HG03196 (cell line): ENCODE measurements around the gene SPEM1.
A peak's percentile ranks its signal among the peaks of the same experiment; 100 is the strongest.

Experiments
- ATAC-seq: cut with Tn5 transposase; IDR thresholded peaks from one replicate; pipeline ENCODE4 v1.9.1; 2021; ENCODE audit not compliant: unreplicated experiment

Gene SPEM1

GRCh38 chr17:7417056-7417655 lies 3.0 kb upstream of the SPEM1 start:
- ATAC-seq = no peak

GRCh38 chr17:7418472-7419152 lies 1.5 kb upstream of the SPEM1 start:
- ATAC-seq = no peak

- no peak for ATAC-seq
Measured at GRCh38 chr17:7421186-7421585, 1.1 kb downstream of the SPEM1 start.

GRCh38 chr17:7423679-7424078 lies 3.6 kb downstream of the SPEM1 start:
- ATAC-seq = no peak

GRCh38 chr17:7425316-7425715 lies 5.2 kb downstream of the SPEM1 start, which contains the start of gene SPEM2:
Gene SPEM2 (plus strand): TSS chr17:7425616. CDS start chr17:7425689, 73 bp downstream.
- no peak for ATAC-seq

- ATAC-seq = no peak
Measured at GRCh38 chr17:7425756-7426155, 5.6 kb downstream of the SPEM1 start.

GRCh38 chr17:7426203-7426863 lies 6.2 kb downstream of the SPEM1 start:
- ATAC-seq = no peak

GRCh38 chr17:7426896-7427489 lies 6.9 kb downstream of the SPEM1 start:
- ATAC-seq = no peak

GRCh38 chr17:7427549-7427948 lies 7.4 kb downstream of the SPEM1 start:
- no peak for ATAC-seq

- ATAC-seq = no peak
Measured at GRCh38 chr17:7428557-7428956, 8.4 kb downstream of the SPEM1 start, which contains the start of gene SPEM3. Gene SPEM3 (plus strand): TSS chr17:7428857. CDS start chr17:7428903, 46 bp downstream.

- ATAC-seq = no peak
Measured at GRCh38 chr17:7429722-7430121, 9.6 kb downstream of the SPEM1 start.

GRCh38 chr17:7431231-7431630 lies 11.1 kb downstream of the SPEM1 start:
- no peak for ATAC-seq

- ATAC-seq = no peak
Measured at GRCh38 chr17:7432296-7432695, 12.2 kb downstream of the SPEM1 start.

GRCh38 chr17:7435676-7436555 lies 15.8 kb downstream of the SPEM1 start:
- peak; percentile 22 for ATAC-seq

GRCh38 chr17:7436556-7437368 lies 16.6 kb downstream of the SPEM1 start:
- peak; percentile 30 for ATAC-seq

GRCh38 chr17:7437369-7437863 lies 17.3 kb downstream of the SPEM1 start:
- no peak for ATAC-seq

GRCh38 chr17:7437950-7438614 lies 18.0 kb downstream of the SPEM1 start:
- ATAC-seq = no peak

- no peak for ATAC-seq
Measured at GRCh38 chr17:7438656-7439460, 18.7 kb downstream of the SPEM1 start.
